ENCODE results near the gene ALDOB.

ALDOB gene

GRCh38 chr9:101455656-101456240 is 20.2 kb upstream of the ALDOB start:
- no peak for DNase-seq (ENCODE audit: low read depth)

DNA sequence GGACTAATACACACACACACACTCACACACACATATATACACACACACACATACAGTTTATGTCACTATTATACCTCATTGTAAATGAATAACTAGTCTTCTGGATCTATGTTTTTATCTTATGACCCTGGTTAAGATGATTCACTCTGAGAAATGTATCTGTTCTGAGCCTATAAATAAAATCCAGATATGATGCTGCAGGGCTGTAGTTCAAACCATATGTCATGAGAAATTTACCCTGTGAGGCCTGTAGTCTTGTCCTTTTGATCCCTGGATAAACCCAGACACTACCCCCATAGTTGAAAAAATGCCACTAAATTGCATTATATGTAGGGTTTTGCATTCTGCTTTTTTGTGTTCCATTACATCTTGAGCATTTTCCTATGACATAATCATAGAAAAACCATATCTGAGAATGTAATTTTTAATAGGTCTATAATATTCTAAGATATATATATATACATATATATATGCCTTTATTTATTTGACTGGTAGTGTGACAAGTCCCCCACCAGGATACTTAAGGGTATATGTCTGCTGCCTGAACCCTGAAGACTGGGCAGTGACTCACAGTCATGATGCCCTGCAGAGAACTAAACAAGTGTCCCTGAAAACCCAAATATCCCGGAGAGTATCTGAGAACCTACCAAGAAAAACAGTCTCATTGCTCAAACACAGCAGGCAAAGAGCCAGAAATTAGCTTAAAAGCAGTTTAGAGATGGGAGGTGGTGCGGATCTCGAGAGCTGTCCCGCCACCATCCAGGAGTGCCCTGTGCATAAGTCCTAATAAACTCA is 18.4 kb upstream of the ALDOB start:
- DNase-seq (ENCODE audit: low read depth): no peak

DNA sequence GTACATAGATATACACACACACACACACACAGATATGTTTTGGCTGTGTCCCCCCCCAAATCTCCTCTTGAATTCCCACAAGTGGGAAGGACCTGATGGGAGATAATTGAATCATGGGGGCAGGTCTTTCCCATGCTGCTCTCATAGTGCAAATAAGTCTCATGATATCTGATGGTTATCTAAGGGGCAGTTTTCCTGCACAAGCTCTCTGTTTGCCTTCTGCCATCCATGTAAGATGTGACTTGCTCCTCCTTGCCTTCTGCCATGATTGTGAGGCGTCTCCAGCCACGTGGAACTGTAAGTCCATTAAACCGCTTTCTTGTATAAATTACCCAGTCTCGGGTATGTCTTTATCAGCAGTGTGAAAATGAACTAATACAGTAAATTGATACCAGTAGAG is 15.9 kb upstream of the ALDOB start:
- no peak for DNase-seq (ENCODE audit: low read depth)

- DNase-seq (ENCODE audit: low read depth): no peak
These were observed 15.4 kb upstream of the ALDOB start for GRCh38 chr9:101450931-101451330.

GRCh38 chr9:101449071-101449721 is 13.6 kb upstream of the ALDOB start:
- DNase-seq (ENCODE audit: low read depth): peak; percentile 19

DNA sequence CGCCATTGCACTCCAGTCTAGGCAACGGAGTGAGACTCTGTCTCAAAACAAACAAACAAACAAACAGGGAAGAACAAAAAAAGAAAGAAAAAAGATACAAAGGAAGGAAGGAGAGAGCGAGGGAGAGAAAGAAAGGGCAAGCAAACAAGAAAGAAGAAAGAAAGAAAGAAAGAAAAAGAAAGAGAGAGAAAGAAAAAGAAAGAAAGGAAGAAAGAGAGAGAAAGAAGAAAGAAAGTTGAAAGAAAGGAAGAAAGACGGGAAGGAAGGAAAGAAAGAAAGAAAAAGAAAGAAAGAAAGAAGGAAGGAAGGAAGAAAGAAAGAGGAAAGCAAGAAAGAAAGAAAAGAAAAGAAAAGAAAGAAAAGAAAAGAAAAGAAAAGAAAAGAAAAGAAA is 13.1 kb upstream of the ALDOB start:
- no peak for DNase-seq (ENCODE audit: low read depth)

DNA sequence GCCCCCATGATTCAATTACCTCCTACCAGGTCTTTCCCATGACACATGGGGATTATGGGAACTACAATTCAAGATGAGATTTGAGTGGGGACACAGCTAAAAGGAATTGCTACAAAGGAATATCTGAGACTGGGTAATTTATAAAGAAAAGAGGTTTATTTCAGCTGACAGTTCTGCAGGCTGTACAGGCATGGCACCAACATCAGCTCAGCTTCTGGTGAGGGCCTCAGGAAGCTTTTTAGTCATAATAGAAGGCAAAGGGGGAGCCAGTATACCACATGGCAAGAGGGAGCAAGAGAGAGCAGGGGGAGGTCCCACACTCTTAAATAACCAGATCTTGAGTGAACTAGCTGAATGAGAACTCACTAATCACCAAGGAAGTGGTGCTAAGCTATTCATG is 11.2 kb upstream of the ALDOB start:
- DNase-seq (ENCODE audit: low read depth): no peak

- DNase-seq (ENCODE audit: low read depth): no peak
These were observed 9.9 kb upstream of the ALDOB start for GRCh38 chr9:101445353-101446029.

- DNase-seq (ENCODE audit: low read depth): no peak
These were observed 7.8 kb upstream of the ALDOB start for GRCh38 chr9:101443364-101443771.

- no peak for DNase-seq (ENCODE audit: low read depth)
These were observed 7.2 kb upstream of the ALDOB start for GRCh38 chr9:101442736-101443135.

DNA sequence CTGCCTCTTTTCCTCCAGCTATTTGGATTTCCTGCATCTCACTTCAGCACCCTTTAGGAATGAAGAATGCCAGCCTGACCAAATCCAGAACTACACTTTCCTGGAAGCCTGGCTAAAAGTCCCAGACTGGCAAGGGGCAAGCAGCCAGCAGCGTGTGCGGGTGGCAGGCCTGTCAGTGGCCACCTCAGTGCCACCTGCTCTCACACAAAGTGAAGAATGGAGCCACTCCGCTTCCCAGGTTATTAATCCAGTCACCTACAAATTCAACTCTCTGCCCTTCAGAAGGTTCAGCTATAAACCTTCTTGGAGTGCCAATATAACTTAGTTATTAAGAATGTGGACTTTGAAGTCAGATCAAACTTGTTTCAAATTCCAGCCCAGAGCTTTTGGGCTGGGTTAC is 6.7 kb upstream of the ALDOB start:
- no peak for DNase-seq (ENCODE audit: low read depth)

DNA sequence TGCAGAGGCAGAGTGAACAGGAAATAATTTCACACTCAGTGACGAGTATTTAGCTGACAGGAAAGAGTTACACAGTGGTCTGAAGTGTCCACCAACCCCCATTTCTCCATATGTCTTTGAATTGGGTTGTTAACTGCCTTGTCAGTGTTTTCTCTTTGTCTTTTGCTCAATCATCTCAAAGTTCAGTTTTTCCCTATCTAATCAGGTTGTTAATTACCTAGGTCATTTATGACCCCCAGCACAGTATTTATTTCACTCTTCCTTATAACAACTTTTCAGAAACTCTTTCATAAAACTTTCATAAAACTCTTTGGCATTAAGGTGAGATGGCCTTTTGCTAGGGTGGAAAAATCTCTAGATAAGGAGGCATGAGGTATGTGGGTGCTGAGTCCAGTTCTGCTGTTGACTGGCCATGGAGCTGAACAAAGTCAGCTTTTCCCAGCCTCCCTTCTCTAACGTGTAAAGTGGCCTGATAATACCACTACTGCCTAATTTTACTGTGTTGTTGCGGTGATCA is 5.2 kb upstream of the ALDOB start:
- DNase-seq (ENCODE audit: low read depth): no peak

DNA sequence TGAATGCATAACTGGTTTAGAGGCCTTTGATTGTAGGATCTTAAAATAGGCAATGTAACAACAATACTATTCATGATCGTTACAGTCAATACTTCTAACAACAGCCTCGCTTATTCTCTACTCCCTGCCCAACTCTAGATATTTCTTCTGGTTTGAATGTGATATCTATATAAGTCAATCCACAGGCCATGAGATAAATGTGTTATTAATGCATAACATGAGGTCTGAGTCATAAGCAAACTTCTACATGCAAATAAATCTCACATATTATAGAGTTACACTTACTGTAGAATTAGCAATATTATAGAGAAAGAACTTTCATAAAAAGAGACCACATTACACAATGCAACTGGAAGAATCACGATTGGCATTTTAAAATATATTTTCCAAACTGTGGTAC is 2.9 kb upstream of the ALDOB start:
- no peak for DNase-seq (ENCODE audit: low read depth)

DNA sequence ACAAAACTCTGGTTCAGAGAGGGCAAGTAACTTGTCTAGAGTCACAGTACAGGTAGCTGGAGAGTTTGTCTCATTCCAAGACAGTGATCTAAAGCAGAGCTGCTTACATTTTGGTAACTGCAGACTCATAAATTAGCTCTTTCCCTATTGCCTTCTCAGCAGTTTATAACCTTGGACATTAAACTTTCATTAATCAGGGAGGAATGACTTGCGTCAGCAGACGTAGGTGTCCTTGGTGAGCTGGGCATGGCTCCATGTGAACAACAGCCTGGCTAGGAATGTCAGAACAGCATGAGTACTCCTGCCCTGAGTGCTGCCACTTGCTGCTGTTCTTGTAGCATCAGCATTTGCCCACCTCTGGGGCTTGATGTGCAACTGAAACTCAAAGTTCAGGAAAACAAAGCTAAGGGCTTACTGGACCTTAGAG is 2.2 kb upstream of the ALDOB start:
- no peak for DNase-seq (ENCODE audit: low read depth)

DNA sequence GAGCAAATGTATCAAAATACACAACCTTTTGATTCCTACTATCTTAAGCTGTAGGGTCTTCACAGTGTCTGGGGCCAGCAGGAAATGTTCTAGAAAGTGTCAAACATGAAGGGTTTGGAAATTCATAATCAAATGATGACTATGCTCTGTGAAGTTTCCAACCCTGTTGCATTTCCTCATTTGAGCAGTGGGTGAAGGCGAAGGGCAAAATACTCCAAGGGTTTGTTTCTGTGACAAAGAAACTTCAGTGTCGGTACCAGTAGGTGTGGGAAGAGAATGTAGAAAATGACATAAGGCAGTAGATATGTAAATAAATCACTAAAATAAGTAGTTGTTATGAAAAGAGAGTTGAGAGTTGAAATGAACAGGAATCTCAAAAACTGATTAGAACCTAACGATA is 576 bp downstream of the ALDOB start:
- DNase-seq (ENCODE audit: low read depth): no peak

DNA sequence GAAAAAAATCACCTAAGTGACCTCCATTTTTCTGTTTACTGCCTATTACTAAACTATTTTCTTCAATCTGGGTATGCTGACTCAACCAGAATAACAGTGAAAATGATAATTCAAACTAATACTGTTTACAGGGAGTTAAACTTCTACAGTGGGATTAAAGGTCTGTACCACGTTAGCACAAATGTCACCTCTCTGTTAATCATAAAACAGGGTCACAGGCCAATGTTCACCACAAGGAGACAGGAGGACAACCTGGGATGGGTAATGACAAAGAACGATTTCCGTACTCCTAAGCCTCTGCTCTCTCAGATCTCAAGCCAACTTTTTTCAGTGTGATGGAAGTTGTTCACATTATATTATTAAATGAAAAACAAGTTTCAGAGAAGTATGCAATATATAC is 2.3 kb downstream of the ALDOB start:
- DNase-seq (ENCODE audit: low read depth): no peak

GRCh38 chr9:101432740-101433139 is 2.8 kb downstream of the ALDOB start:
- no peak for DNase-seq (ENCODE audit: low read depth)

GRCh38 chr9:101432171-101432570 is 3.4 kb downstream of the ALDOB start:
- DNase-seq (ENCODE audit: low read depth): no peak

- no peak for DNase-seq (ENCODE audit: low read depth)
These were observed 5.8 kb downstream of the ALDOB start for GRCh38 chr9:101429736-101430135.

DNA sequence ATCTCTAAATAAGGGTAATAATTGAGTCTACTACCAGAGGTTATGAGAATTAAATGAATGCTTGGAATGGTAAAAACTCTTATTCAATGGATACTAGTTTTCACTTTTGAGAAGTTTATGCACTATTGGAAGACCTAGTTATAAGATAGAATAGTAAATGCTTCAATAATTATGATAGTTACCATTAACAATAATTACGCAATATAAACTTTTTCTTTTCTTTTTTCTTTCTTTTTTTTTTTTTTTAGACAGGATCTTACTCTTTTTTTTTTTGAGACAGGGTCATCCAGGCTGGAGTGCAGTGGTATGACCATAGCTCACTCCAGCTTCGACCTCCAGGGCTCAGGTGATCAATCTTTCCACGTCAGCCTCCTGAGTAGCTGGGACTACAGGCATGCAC is 6.7 kb downstream of the ALDOB start:
- DNase-seq (ENCODE audit: low read depth): no peak

GRCh38 chr9:101427957-101428655 is 7.5 kb downstream of the ALDOB start:
- DNase-seq (ENCODE audit: low read depth): no peak

GRCh38 chr9:101427358-101427757 is 8.2 kb downstream of the ALDOB start:
- DNase-seq (ENCODE audit: low read depth): no peak
